ENCODE measurements around the gene BBIP1. TPM values are rescaled to one million over a fixed set of nuclear protein-coding genes. Genes with fewer than 3 reads are reported as not detected.

The BBIP1 gene
- polyA plus RNA-seq, 3 donors, result 16.2 to 41.1 (median 26.6) TPM

DNA sequence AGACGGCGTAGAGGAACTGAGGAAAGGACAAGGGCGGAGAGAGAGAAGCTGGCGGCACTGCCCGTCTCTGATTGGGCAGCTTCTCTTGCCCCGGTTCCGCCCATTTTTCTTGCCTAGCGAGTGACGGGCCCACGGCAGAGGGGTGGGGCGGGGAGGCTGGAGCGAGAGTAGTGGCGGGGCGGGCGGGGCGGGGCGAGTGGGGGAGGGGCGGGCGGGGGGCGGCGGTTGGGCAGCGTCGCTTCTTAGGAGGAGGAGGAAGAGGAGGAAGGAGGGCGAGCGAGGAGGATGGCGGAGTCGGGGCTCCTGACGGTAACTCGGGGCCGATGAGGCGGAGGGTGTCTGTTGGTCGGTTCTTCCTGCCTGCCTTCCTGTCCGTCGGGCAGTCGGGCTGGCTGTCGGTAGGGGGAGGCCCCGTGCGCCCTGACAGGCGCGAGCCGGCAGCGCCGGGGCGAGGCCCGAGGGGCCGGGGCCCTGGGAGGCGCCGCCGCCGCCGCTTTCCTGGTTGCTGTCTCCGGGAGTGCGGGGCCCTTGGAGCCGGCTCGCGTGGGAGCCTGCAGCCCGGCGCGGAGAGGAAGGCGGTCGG is 460 bp upstream of the BBIP1 start, which contains the start of gene SHOC2:
Gene SHOC2 (plus strand): TSS at position 256 of the 583 bp plus-strand sequence. CDS start 44,755 bp downstream, outside the sequence.
- Histone ChIP-seq H2AFZ (ENCODE audit: insufficient read depth, low read depth, low read length, poor library complexity, severe bottlenecking) (peak within 1 kb of the TSS; percentile 86), H3K4me2 (replicated peaks; ENCODE audit: extremely low read depth, low read length, poor library complexity, severe bottlenecking) (peak within 1 kb of the TSS; percentile 92), H3K27ac (ENCODE audit: low read depth in 1 of 2, low read length in 2 of 2) (peak within 1 kb of the TSS; percentile 94 to 99), H3K36me3 (replicated peaks in 1 of 2; ENCODE audit: control insufficient read depth in 1 of 2, insufficient read depth in 2 of 2, low read length in 2 of 2) (peaks cover 0 to 14% of the 10 kb centered on the region in 2 donors), H3K4me1 (ENCODE audit: control insufficient read depth in 1 of 2, insufficient read depth in 2 of 2, low read length in 2 of 2) (peaks cover 16 to 33% of the 10 kb centered on the region in 2 donors), H3K9me3 (replicated peaks in 1 of 2; ENCODE audit: control insufficient read depth in 1 of 2, insufficient read depth in 1 of 2, low read length in 2 of 2) (no peaks in the 10 kb centered on the region), H4K20me1 (ENCODE audit: insufficient read depth, low read length) (peaks cover 46% of the 10 kb centered on the region), H3K79me2 (ENCODE audit: insufficient read depth, low read length) (peaks cover 68% of the 10 kb centered on the region), H3K27me3 (ENCODE audit: control insufficient read depth in 2 of 2, insufficient read depth in 2 of 2, low read length in 2 of 2) (no peaks in the 10 kb centered on the region), H3K4me3 (replicated peaks in 1 of 3; ENCODE audit: low read depth in 2 of 3, low read length in 3 of 3) (peak within 1 kb of the TSS; percentile 88 to 98 (median 96)), H3K9ac (ENCODE audit: insufficient read depth, low read length, poor library complexity, severe bottlenecking) (peak within 1 kb of the TSS; percentile 89)
- WGBS (ENCODE audit: insufficient coverage), result under 1% methylated on average over 42 of the region's 61 CpGs
- Mint-ChIP-seq H3K27ac (peak within 1 kb of the TSS; percentile 99 to 100 (median 100)), H3K4me3 (peak within 1 kb of the TSS; percentile 97), H3K4me1 (peaks cover 42% of the 10 kb centered on the region), H3K27me3 (ENCODE audit: low read depth in 3 of 3) (no peaks in the 10 kb centered on the region), H3K36me3 (peaks cover 10 to 18% of the 10 kb centered on the region in 2 donors), H3K9me3 (no peaks in the 10 kb centered on the region)
- intact Hi-C loops (cut with micrococcal nuclease), result loop anchor here in 1 of 2 donors (5.0 kb wide), 2 partner anchors 47 to 617 kb away; partner anchors contain the start of genes PDCD4 and SMNDC1
- TF ChIP-seq, protein P1, sequence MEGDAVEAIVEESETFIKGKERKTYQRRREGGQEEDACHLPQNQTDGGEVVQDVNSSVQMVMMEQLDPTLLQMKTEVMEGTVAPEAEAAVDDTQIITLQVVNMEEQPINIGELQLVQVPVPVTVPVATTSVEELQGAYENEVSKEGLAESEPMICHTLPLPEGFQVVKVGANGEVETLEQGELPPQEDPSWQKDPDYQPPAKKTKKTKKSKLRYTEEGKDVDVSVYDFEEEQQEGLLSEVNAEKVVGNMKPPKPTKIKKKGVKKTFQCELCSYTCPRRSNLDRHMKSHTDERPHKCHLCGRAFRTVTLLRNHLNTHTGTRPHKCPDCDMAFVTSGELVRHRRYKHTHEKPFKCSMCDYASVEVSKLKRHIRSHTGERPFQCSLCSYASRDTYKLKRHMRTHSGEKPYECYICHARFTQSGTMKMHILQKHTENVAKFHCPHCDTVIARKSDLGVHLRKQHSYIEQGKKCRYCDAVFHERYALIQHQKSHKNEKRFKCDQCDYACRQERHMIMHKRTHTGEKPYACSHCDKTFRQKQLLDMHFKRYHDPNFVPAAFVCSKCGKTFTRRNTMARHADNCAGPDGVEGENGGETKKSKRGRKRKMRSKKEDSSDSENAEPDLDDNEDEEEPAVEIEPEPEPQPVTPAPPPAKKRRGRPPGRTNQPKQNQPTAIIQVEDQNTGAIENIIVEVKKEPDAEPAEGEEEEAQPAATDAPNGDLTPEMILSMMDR (IDR thresholded peaks at IDR 0.05), result no peak
- no peak for DNase-seq

DNA sequence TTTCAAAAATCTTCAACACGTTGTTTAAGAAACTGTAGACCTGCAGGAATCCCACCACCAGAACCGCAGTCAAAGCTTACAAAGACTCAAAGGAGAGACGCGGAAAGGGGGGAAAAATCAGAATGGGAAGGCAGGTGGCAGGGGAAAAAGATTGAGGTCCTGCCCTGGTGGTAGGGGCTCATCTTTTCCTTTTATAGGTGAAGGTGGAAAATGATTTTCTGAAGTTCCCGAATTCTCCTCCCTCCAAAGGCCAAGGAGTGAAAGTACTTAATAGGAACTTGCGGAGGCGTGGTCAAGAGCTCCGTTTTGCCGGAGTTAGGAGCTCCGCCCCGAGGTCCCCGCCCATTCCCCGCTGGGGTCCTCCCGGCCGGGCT is 724 bp downstream of the BBIP1 start:
- 0% methylated on average over 8 of the region's 15 CpGs for WGBS (ENCODE audit: insufficient coverage)
- peak; percentile 91 to 93 (median 92) for DNase-seq
- peak overlapping the region; percentile 88 to 96 (median 91) for H3K4me3 ChIP-seq (replicated peaks in 1 of 3; ENCODE audit: low read depth in 2 of 3, low read length in 3 of 3)

More for the DNA sequence above, 724 bp downstream of the BBIP1 start:
- TF ChIP-seq, protein P1 (IDR thresholded peaks at IDR 0.05), result no peak
- no peaks in the 10 kb centered on the region for H3K27me3 Mint-ChIP-seq (ENCODE audit: low read depth in 3 of 3)
- Histone ChIP-seq H3K79me2 (ENCODE audit: insufficient read depth, low read length) (peaks cover 59% of the 10 kb centered on the region), H4K20me1 (ENCODE audit: insufficient read depth, low read length) (peaks cover 34% of the 10 kb centered on the region), H3K9me3 (replicated peaks in 1 of 2; ENCODE audit: control insufficient read depth in 1 of 2, insufficient read depth in 1 of 2, low read length in 2 of 2) (no peaks in the 10 kb centered on the region), H3K4me2 (replicated peaks; ENCODE audit: extremely low read depth, low read length, poor library complexity, severe bottlenecking) (peak overlapping the region; percentile 92), H3K27ac (ENCODE audit: low read depth in 1 of 2, low read length in 2 of 2) (peak overlapping the region; percentile 94 to 99), H3K27me3 (ENCODE audit: control insufficient read depth in 2 of 2, insufficient read depth in 2 of 2, low read length in 2 of 2) (no peaks in the 10 kb centered on the region), H2AFZ (ENCODE audit: insufficient read depth, low read depth, low read length, poor library complexity, severe bottlenecking) (peak overlapping the region; percentile 86), H3K4me1 (ENCODE audit: control insufficient read depth in 1 of 2, insufficient read depth in 2 of 2, low read length in 2 of 2) (peaks cover 16 to 26% of the 10 kb centered on the region in 2 donors), H3K9ac (ENCODE audit: insufficient read depth, low read length, poor library complexity, severe bottlenecking) (peak overlapping the region; percentile 89), H3K36me3 (replicated peaks in 1 of 2; ENCODE audit: control insufficient read depth in 1 of 2, insufficient read depth in 2 of 2, low read length in 2 of 2) (peaks cover 0 to 14% of the 10 kb centered on the region in 2 donors)
- peaks cover 34% of the 10 kb centered on the region for H3K4me1 Mint-ChIP-seq
- H3K4me3 Mint-ChIP-seq, result peak overlapping the region; percentile 97
- H3K27ac Mint-ChIP-seq, result peak overlapping the region; percentile 99 to 100 (median 100)
- peaks cover 13 to 16% of the 10 kb centered on the region in 2 donors for H3K36me3 Mint-ChIP-seq
- no peaks in the 10 kb centered on the region for H3K9me3 Mint-ChIP-seq
- intact Hi-C loops (cut with micrococcal nuclease), result loop anchor here in 1 of 2 donors (5.0 kb wide), 2 partner anchors 46 to 616 kb away; partner anchors contain the start of genes PDCD4 and SMNDC1

Measured in CD14-positive monocyte (primary cell).